Astrocyte (in vitro differentiated cells and primary cell): ENCODE measurements around the gene CEP68. TPM values are rescaled to one million over a fixed set of nuclear protein-coding genes. Genes with fewer than 3 reads are reported as not detected.
"Not testable (repeated sequence)": the region's sequence is repeated elsewhere in the genome, so short reads cannot be mapped to it uniquely, and the experiment has no call there.

ENCODE experiments used
- DNase-seq: peaks from one replicate; pipeline ENCODE4 v3.0.0-alpha.2; 2010; ENCODE audit warnings: low read depth
- FAIRE-seq: peaks from 2 replicates; lab custom pipeline; 2011; peaks lifted over from hg19 to GRCh38; lab: Jason Lieb, UNC
- H2AFZ ChIP-seq: 2 replicates; pipeline ENCODE4 v1.6.0; 2012; ENCODE audit warnings: low read depth, low read length, inconsistent platforms
- H3K27ac ChIP-seq: 2 replicates; pipeline ENCODE4 v1.5.1; 2011; ENCODE audit warnings: low read depth, low read length, inconsistent platforms
- H3K27me3 ChIP-seq: 2 replicates; pipeline ENCODE4 v1.6.0; 2011; ENCODE audit warnings: low read length, inconsistent platforms; ENCODE audit not compliant: insufficient read depth
- H3K36me3 ChIP-seq: 2 replicates; pipeline ENCODE4 v1.5.1; 2011; ENCODE audit warnings: low read length, inconsistent platforms; ENCODE audit not compliant: insufficient read depth
- H3K4me1 ChIP-seq: 2 replicates; pipeline ENCODE4 v1.5.1; 2011; ENCODE audit warnings: low read length, inconsistent platforms; ENCODE audit not compliant: insufficient read depth
- H3K4me2 ChIP-seq: 2 replicates; pipeline ENCODE4 v1.6.0; 2012; ENCODE audit warnings: low read length, inconsistent platforms
- H3K4me3 ChIP-seq: 2 replicates; pipeline ENCODE4 v1.5.1; 2011; ENCODE audit warnings: low read depth, mild to moderate bottlenecking, low read length, inconsistent platforms; ENCODE audit not compliant: insufficient read depth
- H3K79me2 ChIP-seq: 2 replicates; pipeline ENCODE4 v1.6.0; 2012; ENCODE audit warnings: mild to moderate bottlenecking, low read length, inconsistent platforms; ENCODE audit not compliant: insufficient read depth
- H3K9ac ChIP-seq: 2 replicates; pipeline ENCODE4 v1.6.0; 2012; ENCODE audit warnings: mild to moderate bottlenecking, low read length, inconsistent platforms
- H3K9me3 ChIP-seq: 2 replicates; pipeline ENCODE4 v1.5.1; 2012; ENCODE audit warnings: low read depth, mild to moderate bottlenecking, low read length, inconsistent platforms; ENCODE audit not compliant: insufficient read depth
- H4K20me1 ChIP-seq: 2 replicates; pipeline ENCODE4 v1.6.0; 2012; ENCODE audit warnings: low read length, inconsistent platforms; ENCODE audit not compliant: insufficient read depth
- H3K27ac Mint-ChIP-seq: one replicate; pipeline ENCODE4 v1.8.0; 2021; ENCODE audit warnings: mild to moderate bottlenecking, mixed read lengths; ENCODE audit not compliant: unreplicated experiment
- H3K27me3 Mint-ChIP-seq: one replicate; pipeline ENCODE4 v1.8.0; 2021; ENCODE audit warnings: low read depth, mixed read lengths; ENCODE audit not compliant: unreplicated experiment
- H3K36me3 Mint-ChIP-seq: one replicate; pipeline ENCODE4 v1.8.0; 2021; ENCODE audit warnings: low read depth, mixed read lengths; ENCODE audit not compliant: unreplicated experiment
- H3K4me1 Mint-ChIP-seq: one replicate; pipeline ENCODE4 v1.8.0; 2021; ENCODE audit warnings: low read depth, mixed read lengths; ENCODE audit not compliant: unreplicated experiment
- H3K4me3 Mint-ChIP-seq: one replicate; pipeline ENCODE4 v1.8.0; 2021; ENCODE audit warnings: mild to moderate bottlenecking, moderate library complexity, mixed read lengths; ENCODE audit not compliant: unreplicated experiment
- H3K9me3 Mint-ChIP-seq: one replicate; pipeline ENCODE4 v1.8.0; 2021; ENCODE audit warnings: mild to moderate bottlenecking, mixed read lengths; ENCODE audit not compliant: unreplicated experiment
- CTCF ChIP-seq: IDR thresholded peaks from 2 replicates; pipeline ENCODE4 v1.5.1; 2011; ENCODE audit warnings: low read depth, mild to moderate bottlenecking, inconsistent platforms, low read length, moderate library complexity; ENCODE audit not compliant: insufficient read depth
- EZH2 ChIP-seq: IDR thresholded peaks from 2 replicates; pipeline ENCODE4 v1.6.1; 2012; ENCODE audit warnings: mild to moderate bottlenecking, low read length, inconsistent platforms; ENCODE audit not compliant: insufficient read depth
- total RNA-seq: library from RNA; stranded (reverse); gene quantifications from 2 replicates; pipeline ENCODE4 v1.2.1, GENCODE V29; 2021

Gene CEP68
- total RNA-seq, 1 donor from 2014 or later, result 6.9 TPM

- Histone ChIP-seq H3K4me1 (peaks cover 4% of the 10 kb centered on the region), H3K9me3 (no peaks in the 10 kb centered on the region), H4K20me1 (peaks cover 99% of the 10 kb centered on the region), H3K4me2 (no peak overlapping the region), H3K36me3 (no peaks in the 10 kb centered on the region), H3K27me3 (no peaks in the 10 kb centered on the region), H3K9ac (no peak overlapping the region), H3K4me3 (no peak overlapping the region), H3K79me2 (peaks cover 99% of the 10 kb centered on the region), H2AFZ (no peak overlapping the region), H3K27ac (no peak overlapping the region)
- H3K4me1 Mint-ChIP-seq, result peaks cover 14% of the 10 kb centered on the region
- H3K36me3 Mint-ChIP-seq, result no peaks in the 10 kb centered on the region
- FAIRE-seq (no peak), DNase-seq (no peak)
- TF ChIP-seq EZH2 (no peak), CTCF (no peak)
- H3K27ac Mint-ChIP-seq, result no peak overlapping the region
- no peaks in the 10 kb centered on the region for H3K27me3 Mint-ChIP-seq
- no peaks in the 10 kb centered on the region for H3K9me3 Mint-ChIP-seq
- H3K4me3 Mint-ChIP-seq, result no peak overlapping the region
These were observed 66.1 kb downstream of the CEP68 start for GRCh38 chr2:65122313-65122712.

- H3K27ac ChIP-seq, FAIRE-seq, H3K36me3 ChIP-seq, H3K4me3 ChIP-seq, H3K36me3 Mint-ChIP-seq, H3K9ac ChIP-seq, H3K4me3 Mint-ChIP-seq, H3K27ac Mint-ChIP-seq, H3K27me3 ChIP-seq, H2AFZ ChIP-seq, H3K9me3 Mint-ChIP-seq, H3K4me1 ChIP-seq, H3K9me3 ChIP-seq, H3K27me3 Mint-ChIP-seq: not testable (repeated sequence)
- peaks cover 11% of the 10 kb centered on the region for H3K4me1 Mint-ChIP-seq
- peak overlapping the region; percentile 91 for H3K4me2 ChIP-seq
- peaks cover 94% of the 10 kb centered on the region for H3K79me2 ChIP-seq
- peaks cover 88% of the 10 kb centered on the region for H4K20me1 ChIP-seq
- peak; percentile 29 for DNase-seq
These were observed 69.2 kb downstream of the CEP68 start for GRCh38 chr2:65125457-65125856.

- TF ChIP-seq CTCF (no peak), EZH2 (no peak)
- peaks cover 9% of the 10 kb centered on the region for H3K4me1 Mint-ChIP-seq
- Histone ChIP-seq H3K4me2 (peak overlapping the region; percentile 91), H4K20me1 (peaks cover 58% of the 10 kb centered on the region), H3K27ac (peak overlapping the region; percentile 98), H3K36me3 (no peaks in the 10 kb centered on the region), H3K79me2 (peaks cover 64% of the 10 kb centered on the region), H3K9me3 (no peaks in the 10 kb centered on the region), H3K4me3 (peak overlapping the region; percentile 99), H3K4me1 (peaks cover 4% of the 10 kb centered on the region), H3K27me3 (no peaks in the 10 kb centered on the region), H3K9ac (peak overlapping the region; percentile 100), H2AFZ (no peak overlapping the region)
- no peak for FAIRE-seq
- no peaks in the 10 kb centered on the region for H3K9me3 Mint-ChIP-seq
- H3K4me3 Mint-ChIP-seq, result peak overlapping the region; percentile 99
- peak; percentile 49 for DNase-seq
- peak overlapping the region; percentile 100 for H3K27ac Mint-ChIP-seq
- no peaks in the 10 kb centered on the region for H3K36me3 Mint-ChIP-seq
- no peaks in the 10 kb centered on the region for H3K27me3 Mint-ChIP-seq
These were observed 72.3 kb downstream of the CEP68 start for GRCh38 chr2:65128297-65129190.
